SK-N-MC (cell line): ENCODE results near the gene MAGI1.

Source experiments
- DNase-seq: peaks from one replicate; pipeline ENCODE4 v3.0.0-alpha.2; 2011; ENCODE audit warnings: low read depth, low spot score
- H3K27ac ChIP-seq: fragments of 200-600 bp; sonication (generic); 2 replicates; pipeline ENCODE4 v1.5.1; 2016; ENCODE audit warnings: mixed run types
- H3K36me3 ChIP-seq: fragments of 200-600 bp; sonication (generic); 2 replicates; pipeline ENCODE4 v1.6.1; 2017; ENCODE audit warnings: antibody characterized with exemption, low read length, mixed read lengths; ENCODE audit not compliant: insufficient read depth
- H3K4me3 ChIP-seq: fragments of 200-600 bp; sonication (generic); 2 replicates; pipeline ENCODE4 v1.5.1; 2016
- H3K9ac ChIP-seq: fragments of 200-600 bp; sonication (generic); 2 replicates; pipeline ENCODE4 v1.8.0; 2017; ENCODE audit warnings: mixed run types, mixed read lengths; ENCODE audit not compliant: insufficient read length
- H3K9me3 ChIP-seq: fragments of 200-600 bp; sonication (generic); 2 replicates; pipeline ENCODE4 v1.6.1; 2017; ENCODE audit warnings: low read depth, mild to moderate bottlenecking, antibody characterized with exemption, low read length, moderate library complexity, mixed read lengths
- EZH2 ChIP-seq: fragments of 200-600 bp; sonication (generic); IDR thresholded peaks from one replicate; pipeline ENCODE4 v1.6.1; 2017; ENCODE audit warnings: antibody characterized with exemption
- FOXP2 ChIP-seq: optimal IDR thresholded peaks from 2 replicates; pipeline ENCODE3; 2011; ENCODE audit warnings: mild to moderate bottlenecking, moderate library complexity; ENCODE audit not compliant: insufficient read depth; ENCODE audit errors: extremely low read length, control extremely low read depth
- POLR2AphosphoS5 ChIP-seq: IDR thresholded peaks from 2 replicates; pipeline ENCODE4 v1.6.1; 2012; ENCODE audit warnings: mild to moderate bottlenecking, low read depth, low read length, borderline replicate concordance

Gene MAGI1

DNA sequence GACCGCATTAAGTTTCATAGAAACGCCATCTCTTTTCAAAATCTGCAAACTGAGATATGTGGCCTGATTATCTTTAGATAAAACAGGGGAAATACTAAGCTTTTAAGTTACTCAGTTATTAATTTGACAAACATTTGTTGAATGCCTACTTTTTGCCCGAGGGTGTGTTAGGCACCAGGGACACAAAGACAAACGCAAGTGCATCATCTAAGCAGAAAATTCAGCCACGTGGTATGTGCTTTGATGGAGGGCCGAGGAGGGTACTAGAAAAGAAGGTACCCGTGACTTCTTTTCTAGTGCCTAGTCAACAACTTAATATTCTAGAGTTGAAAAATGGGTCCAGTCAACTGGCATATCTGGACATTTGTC, 594.3 kb downstream of the MAGI1 start:
- Histone ChIP-seq H3K9ac (no peak overlapping the region), H3K27ac (no peak overlapping the region), H3K4me3 (no peak overlapping the region), H3K36me3 (no peaks in the 10 kb centered on the region), H3K9me3 (no peaks in the 10 kb centered on the region)
- TF ChIP-seq FOXP2: no peak
- no peak for TF ChIP-seq EZH2
- TF ChIP-seq POLR2AphosphoS5: no peak
- DNase-seq: peak; percentile 32

DNA sequence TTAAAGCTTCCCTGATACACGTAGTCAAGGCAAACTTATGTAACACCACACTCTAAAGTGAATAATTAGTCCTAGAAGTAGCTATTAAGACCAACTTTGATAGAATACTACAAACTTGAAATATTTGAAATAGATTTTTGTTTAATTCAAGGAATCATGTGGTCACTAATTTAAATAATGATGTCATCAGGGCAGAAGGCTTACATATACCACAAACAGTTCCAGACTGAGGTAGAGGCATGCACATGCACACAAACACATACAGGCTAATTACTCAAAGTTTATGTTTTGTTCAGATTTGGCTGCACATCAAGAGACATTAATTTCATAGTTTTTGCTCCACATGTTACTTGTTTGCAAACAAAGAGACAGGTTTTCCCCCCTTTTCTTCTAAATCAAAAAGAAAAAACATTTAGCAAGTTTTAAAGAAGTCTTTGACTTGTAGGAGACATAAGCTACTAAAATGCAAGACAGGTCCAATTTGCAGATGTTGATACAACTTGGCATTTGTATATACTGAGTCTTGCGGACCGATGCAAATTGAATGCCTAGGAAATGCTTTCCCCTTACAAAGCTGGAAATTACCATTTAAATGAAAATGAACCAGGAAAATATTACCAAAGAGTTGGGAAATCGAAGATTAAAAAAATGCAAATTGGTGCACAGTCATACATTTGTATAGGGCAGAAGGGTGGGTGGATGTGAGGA, 594.8 kb downstream of the MAGI1 start:
- H3K9me3 ChIP-seq: no peaks in the 10 kb centered on the region
- H3K9ac ChIP-seq: no peak overlapping the region
- no peaks in the 10 kb centered on the region for H3K36me3 ChIP-seq
- no peak overlapping the region for H3K4me3 ChIP-seq
- no peak for TF ChIP-seq EZH2
- TF ChIP-seq FOXP2: no peak
- TF ChIP-seq POLR2AphosphoS5: no peak
- H3K27ac ChIP-seq: no peak overlapping the region
- no peak for DNase-seq

DNA sequence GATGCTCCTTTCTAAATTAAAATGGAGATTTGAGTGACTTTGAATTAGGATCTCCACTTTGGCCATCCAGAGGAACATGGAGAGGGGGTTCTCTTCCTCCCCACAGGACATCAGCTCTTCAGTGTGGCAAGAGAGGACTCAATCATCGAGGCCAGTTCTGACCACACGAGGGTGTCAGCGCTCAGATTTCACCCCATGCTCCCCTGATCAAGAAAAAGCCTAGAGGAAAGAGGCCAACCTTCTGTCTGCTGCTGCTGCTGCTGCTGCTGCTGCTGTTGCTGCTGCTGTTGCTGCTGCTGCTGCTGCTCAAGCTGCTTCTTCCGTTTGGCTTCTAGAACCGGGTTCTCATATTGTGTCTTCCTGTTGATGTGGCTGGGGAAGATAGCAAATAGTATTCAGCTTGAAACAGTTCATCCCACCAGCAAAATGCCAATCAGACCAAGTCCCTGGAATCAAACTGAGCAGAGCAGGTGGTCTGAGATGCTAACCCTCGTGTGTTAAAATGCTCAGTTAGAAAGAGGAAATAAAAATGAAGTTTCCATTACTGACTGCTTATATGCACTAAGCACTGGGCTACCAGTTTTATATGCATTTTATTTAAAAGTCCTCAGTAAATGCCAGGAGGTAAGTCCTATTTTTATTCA, 599.0 kb downstream of the MAGI1 start:
- no peak for DNase-seq
- TF ChIP-seq EZH2: no peak
- no peak for TF ChIP-seq FOXP2
- no peak for TF ChIP-seq POLR2AphosphoS5
- no peak overlapping the region for H3K4me3 ChIP-seq
- H3K36me3 ChIP-seq: no peaks in the 10 kb centered on the region
- H3K9me3 ChIP-seq: no peaks in the 10 kb centered on the region
- no peak overlapping the region for H3K27ac ChIP-seq
- H3K9ac ChIP-seq: no peak overlapping the region

DNA sequence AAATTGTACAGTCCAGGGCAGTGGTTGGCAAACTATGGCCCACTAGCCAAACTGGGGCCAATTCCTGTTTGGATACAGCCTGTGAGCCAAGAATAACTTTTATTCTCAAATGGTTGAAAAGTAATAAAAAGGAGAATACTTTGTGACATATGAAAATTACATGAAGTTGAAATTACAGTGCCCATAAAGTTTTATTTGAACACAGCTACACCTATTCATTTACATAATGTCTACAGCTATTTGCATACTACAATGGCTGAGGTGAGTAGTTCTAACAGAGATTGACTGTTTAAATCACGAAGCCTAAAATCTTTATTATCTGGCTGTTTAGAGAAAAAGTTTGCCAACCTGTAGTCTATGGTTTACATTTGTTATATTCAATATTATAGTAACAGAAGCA, 600.1 kb downstream of the MAGI1 start:
- no peak overlapping the region for H3K9ac ChIP-seq
- no peaks in the 10 kb centered on the region for H3K9me3 ChIP-seq
- no peak for DNase-seq
- TF ChIP-seq FOXP2 (no peak), EZH2 (no peak), POLR2AphosphoS5 (no peak)
- H3K4me3 ChIP-seq: no peak overlapping the region
- H3K27ac ChIP-seq: no peak overlapping the region
- H3K36me3 ChIP-seq: no peaks in the 10 kb centered on the region

DNA sequence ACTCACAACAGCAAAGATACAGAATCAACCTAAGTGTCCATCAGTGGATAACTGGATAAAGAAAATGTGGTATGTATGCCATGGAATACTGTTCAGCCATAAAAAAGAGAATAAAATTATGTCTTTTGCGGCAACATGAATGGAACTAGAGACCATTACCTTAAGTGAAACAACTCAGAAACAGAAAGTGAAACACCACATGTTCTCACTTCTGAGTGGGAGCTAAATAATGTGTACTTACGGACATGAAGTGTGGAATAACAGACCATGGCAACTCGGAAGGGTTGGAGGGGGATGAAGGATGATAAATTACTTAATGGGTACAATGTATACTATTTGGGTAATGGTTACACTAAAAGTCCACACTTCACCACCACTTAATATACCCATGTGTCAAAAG, 600.6 kb downstream of the MAGI1 start:
- no peak overlapping the region for H3K27ac ChIP-seq
- no peak for DNase-seq
- H3K36me3 ChIP-seq: no peaks in the 10 kb centered on the region
- H3K9ac ChIP-seq: no peak overlapping the region
- TF ChIP-seq FOXP2 (no peak), EZH2 (no peak), POLR2AphosphoS5 (no peak)
- H3K9me3 ChIP-seq: no peaks in the 10 kb centered on the region
- no peak overlapping the region for H3K4me3 ChIP-seq

DNA sequence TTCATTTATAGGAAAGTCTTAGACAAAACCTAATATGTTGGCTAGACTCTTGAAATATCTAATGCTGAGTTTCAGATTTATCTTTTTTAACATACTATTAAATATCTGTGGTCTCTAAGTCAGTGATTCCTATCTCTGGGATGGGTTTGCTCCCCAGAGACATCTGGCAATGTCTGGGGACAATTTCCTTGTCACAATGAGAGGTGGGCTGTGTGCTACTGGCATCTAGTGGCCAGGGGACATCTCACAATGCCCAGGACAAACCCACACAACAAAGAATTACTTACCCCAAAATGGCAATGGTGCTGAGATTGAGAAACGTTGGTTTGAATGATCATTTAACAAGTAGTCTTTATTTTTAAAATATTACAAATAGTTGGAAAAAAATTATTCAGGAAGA, 602.1 kb downstream of the MAGI1 start:
- TF ChIP-seq POLR2AphosphoS5 (no peak), EZH2 (no peak), FOXP2 (no peak)
- Histone ChIP-seq H3K36me3 (no peaks in the 10 kb centered on the region), H3K9ac (no peak overlapping the region), H3K27ac (no peak overlapping the region), H3K4me3 (no peak overlapping the region), H3K9me3 (no peaks in the 10 kb centered on the region)
- DNase-seq: no peak

DNA sequence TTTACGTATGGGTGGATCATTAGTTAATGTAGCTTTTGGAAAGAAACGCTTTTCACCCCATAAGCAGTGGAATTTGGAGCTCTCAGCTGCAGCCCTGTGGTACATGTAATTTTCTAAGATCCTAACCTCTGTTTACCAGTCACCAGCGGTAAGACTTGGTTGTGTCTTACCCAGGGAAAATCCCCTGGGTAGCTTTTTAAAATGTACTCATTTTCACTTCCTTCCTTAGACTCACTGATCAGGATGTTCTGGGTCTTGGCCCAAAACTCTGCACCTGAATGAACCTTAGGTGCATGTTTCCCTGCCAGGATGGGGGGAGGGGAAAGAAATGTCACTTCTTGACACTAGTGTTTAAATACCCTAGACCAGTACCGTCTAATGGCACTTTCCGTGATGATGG, 605.2 kb downstream of the MAGI1 start:
- H3K4me3 ChIP-seq: peak overlapping the region; percentile 42
- H3K27ac ChIP-seq: peak overlapping the region; percentile 36; the same call in 1 of the 2 replicates
- TF ChIP-seq FOXP2: no peak
- TF ChIP-seq EZH2: no peak
- no peak for TF ChIP-seq POLR2AphosphoS5
- H3K9me3 ChIP-seq: no peaks in the 10 kb centered on the region
- H3K9ac ChIP-seq: no peak overlapping the region
- no peaks in the 10 kb centered on the region for H3K36me3 ChIP-seq
- no peak for DNase-seq

DNA sequence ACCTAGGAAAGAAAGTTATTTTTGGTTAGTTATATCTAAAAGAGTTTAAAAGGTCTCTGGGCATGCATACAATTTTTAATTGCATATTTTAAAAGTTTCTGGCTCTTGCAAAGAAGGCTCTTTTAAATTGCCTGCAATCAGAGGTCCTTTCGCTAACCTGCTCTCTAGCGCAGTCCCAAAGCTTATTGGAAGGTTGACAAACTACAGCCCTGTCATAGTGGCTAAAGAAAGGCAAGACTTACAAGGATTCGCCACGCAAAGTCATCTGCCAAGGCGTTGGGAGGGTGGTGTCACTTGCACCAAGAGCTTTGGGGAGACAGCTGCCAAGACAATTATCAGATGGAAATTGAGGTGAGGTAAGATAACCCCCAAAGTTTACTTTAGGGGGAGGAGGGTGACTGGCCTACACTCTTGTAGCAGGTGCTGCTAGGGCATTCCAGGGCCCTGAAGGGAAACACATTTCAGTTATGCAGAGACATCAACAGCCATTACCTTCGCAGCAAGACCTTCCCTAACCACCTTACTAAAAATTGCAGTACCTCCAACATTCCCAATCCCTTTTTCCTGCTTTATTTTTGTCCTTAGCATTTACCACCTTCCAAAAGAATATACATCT, 606.2 kb downstream of the MAGI1 start:
- TF ChIP-seq POLR2AphosphoS5: no peak

DNA sequence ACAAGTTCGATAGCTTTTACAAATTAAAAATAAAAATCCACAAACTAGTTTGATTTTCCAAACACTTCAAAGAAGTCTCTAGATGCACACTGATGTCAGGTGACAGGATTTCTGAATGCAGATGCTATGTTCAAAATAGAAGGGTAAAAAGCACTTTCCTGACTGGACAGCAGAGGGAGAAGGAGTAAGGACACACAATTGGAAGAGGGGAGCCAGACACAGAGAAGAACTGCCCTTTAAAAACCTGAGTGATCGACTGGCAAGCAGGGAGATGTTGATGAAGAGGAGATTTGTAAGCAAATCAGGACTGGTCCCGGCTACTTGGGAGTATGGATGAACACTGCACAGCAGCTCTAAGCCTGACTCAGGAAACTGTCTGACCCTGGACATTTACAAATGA, 612.8 kb downstream of the MAGI1 start:
- H3K4me3 ChIP-seq: no peak overlapping the region
- no peak for DNase-seq

More for the DNA sequence above, 606.2 kb downstream of the MAGI1 start:
- DNase-seq: no peak
- no peak overlapping the region for H3K9ac ChIP-seq
- no peak overlapping the region for H3K27ac ChIP-seq
- H3K9me3 ChIP-seq: no peaks in the 10 kb centered on the region
- no peak overlapping the region for H3K4me3 ChIP-seq
- no peaks in the 10 kb centered on the region for H3K36me3 ChIP-seq

More for the DNA sequence above, 612.8 kb downstream of the MAGI1 start:
- no peaks in the 10 kb centered on the region for H3K9me3 ChIP-seq
- no peak overlapping the region for H3K27ac ChIP-seq
- H3K9ac ChIP-seq: no peak overlapping the region
- no peaks in the 10 kb centered on the region for H3K36me3 ChIP-seq
- no peak for TF ChIP-seq EZH2
- TF ChIP-seq POLR2AphosphoS5: no peak
- TF ChIP-seq FOXP2: no peak
